ENCODE results near the gene ZNF79.
A peak's percentile ranks its signal among the peaks of the same experiment; 100 is the strongest.

Gene ZNF79

GRCh38 chr9:127447416-127448111 lies 23.4 kb downstream of the ZNF79 start:
- DNase-seq = no peak
- Mint-ChIP-seq H3K27ac (peak overlapping the region; percentile 97 to 98), H3K27me3 (no peaks in the 10 kb centered on the region), H3K4me1 (ENCODE audit: low read depth in 2 of 2) (peaks cover 33 to 39% of the 10 kb centered on the region in 2 donors), H3K36me3 (ENCODE audit: insufficient read depth) (peaks cover 91% of the 10 kb centered on the region), H3K9me3 (no peaks in the 10 kb centered on the region), H3K4me3 (no peak overlapping the region)
- no peak for ATAC-seq (replicated peaks)

GRCh38 chr9:127448112-127448805 lies 24.1 kb downstream of the ZNF79 start:
- Mint-ChIP-seq H3K4me1 (ENCODE audit: low read depth in 2 of 2) (peaks cover 35 to 39% of the 10 kb centered on the region in 2 donors), H3K27me3 (no peaks in the 10 kb centered on the region), H3K27ac (peak overlapping the region; percentile 97 to 98), H3K9me3 (no peaks in the 10 kb centered on the region), H3K4me3 (peak overlapping the region; percentile 93 to 95), H3K36me3 (ENCODE audit: insufficient read depth) (peaks cover 85% of the 10 kb centered on the region)
- DNase-seq (no peak), ATAC-seq (replicated peaks) (no peak)

GRCh38 chr9:127449332-127449966 lies 25.3 kb downstream of the ZNF79 start:
- DNase-seq (no peak), ATAC-seq (replicated peaks) (no peak)
- Mint-ChIP-seq H3K9me3 (no peaks in the 10 kb centered on the region), H3K36me3 (ENCODE audit: insufficient read depth) (peaks cover 73% of the 10 kb centered on the region), H3K4me1 (ENCODE audit: low read depth in 2 of 2) (peaks cover 35 to 39% of the 10 kb centered on the region in 2 donors), H3K27ac (peak overlapping the region; percentile 97 to 98), H3K4me3 (peak overlapping the region; percentile 93 to 95), H3K27me3 (no peaks in the 10 kb centered on the region)

GRCh38 chr9:127450243-127450760 lies 26.1 kb downstream of the ZNF79 start:
- Mint-ChIP-seq H3K4me1 (ENCODE audit: low read depth in 2 of 2) (peaks cover 33 to 39% of the 10 kb centered on the region in 2 donors), H3K4me3 (peak overlapping the region; percentile 93 to 95), H3K27ac (peak overlapping the region; percentile 97 to 98), H3K36me3 (ENCODE audit: insufficient read depth) (peaks cover 65% of the 10 kb centered on the region), H3K9me3 (no peaks in the 10 kb centered on the region), H3K27me3 (no peaks in the 10 kb centered on the region)
- ATAC-seq (replicated peaks) (peak; percentile 12), DNase-seq (peak in 1 of 3 experiments; percentile 15)

GRCh38 chr9:127450830-127451607 lies 26.8 kb downstream of the ZNF79 start, which contains the start of the genes LRSAM1 and RPL12:
LRSAM1 (plus strand) TSS chr9:127451510; CDS start chr9:127454528, 3,018 bp downstream.
RPL12 (minus strand) TSS chr9:127451406; CDS start chr9:127451317, 89 bp downstream.
- Mint-ChIP-seq H3K36me3 (ENCODE audit: insufficient read depth) (peaks cover 59% of the 10 kb centered on the region), H3K27ac (peak within 1 kb of the TSS; percentile 97 to 98), H3K27me3 (no peaks in the 10 kb centered on the region), H3K9me3 (no peaks in the 10 kb centered on the region), H3K4me1 (ENCODE audit: low read depth in 2 of 2) (peaks cover 33 to 39% of the 10 kb centered on the region in 2 donors), H3K4me3 (peak within 1 kb of the TSS; percentile 93 to 95)
- peak; percentile 99 to 100 (median 100) for DNase-seq
- ATAC-seq (replicated peaks) = peak; percentile 83

GRCh38 chr9:127451608-127451857 lies 27.4 kb downstream of the ZNF79 start:
- DNase-seq (peak in 1 of 3 experiments; percentile 10), ATAC-seq (replicated peaks) (no peak)
- peaks cover 33 to 39% of the 10 kb centered on the region in 2 donors for H3K4me1 Mint-ChIP-seq (ENCODE audit: low read depth in 2 of 2)
- H3K27ac Mint-ChIP-seq = peak overlapping the region; percentile 97 to 98
- no peaks in the 10 kb centered on the region for H3K9me3 Mint-ChIP-seq
- peaks cover 54% of the 10 kb centered on the region for H3K36me3 Mint-ChIP-seq (ENCODE audit: insufficient read depth)
- no peaks in the 10 kb centered on the region for H3K27me3 Mint-ChIP-seq
- peak overlapping the region; percentile 93 to 95 for H3K4me3 Mint-ChIP-seq

- H3K4me3 Mint-ChIP-seq = peak overlapping the region; percentile 93 to 95
- DNase-seq = peak; percentile 28 to 40 (median 33)
- H3K27me3 Mint-ChIP-seq = no peaks in the 10 kb centered on the region
- no peaks in the 10 kb centered on the region for H3K9me3 Mint-ChIP-seq
- ATAC-seq (replicated peaks) = peak; percentile 7
- H3K27ac Mint-ChIP-seq = peak overlapping the region; percentile 97 to 98
- peaks cover 49% of the 10 kb centered on the region for H3K36me3 Mint-ChIP-seq (ENCODE audit: insufficient read depth)
- peaks cover 33 to 39% of the 10 kb centered on the region in 2 donors for H3K4me1 Mint-ChIP-seq (ENCODE audit: low read depth in 2 of 2)
Measured at GRCh38 chr9:127451858-127452656, 27.9 kb downstream of the ZNF79 start.

- Mint-ChIP-seq H3K27me3 (no peaks in the 10 kb centered on the region), H3K27ac (peak overlapping the region; percentile 97 to 98), H3K4me1 (ENCODE audit: low read depth in 2 of 2) (peaks cover 33 to 39% of the 10 kb centered on the region in 2 donors), H3K36me3 (ENCODE audit: insufficient read depth) (peaks cover 42% of the 10 kb centered on the region), H3K4me3 (peak overlapping the region; percentile 93 to 95), H3K9me3 (no peaks in the 10 kb centered on the region)
- no peak for ATAC-seq (replicated peaks)
- no peak for DNase-seq
Measured at GRCh38 chr9:127452691-127453090, 28.5 kb downstream of the ZNF79 start.

- Mint-ChIP-seq H3K4me3 (no peak overlapping the region), H3K36me3 (ENCODE audit: insufficient read depth) (peaks cover 28% of the 10 kb centered on the region), H3K4me1 (ENCODE audit: low read depth in 2 of 2) (peaks cover 12 to 15% of the 10 kb centered on the region in 2 donors), H3K27me3 (no peaks in the 10 kb centered on the region), H3K27ac (no peak overlapping the region), H3K9me3 (no peaks in the 10 kb centered on the region)
- ATAC-seq (replicated peaks) (no peak), DNase-seq (no peak)
Measured at GRCh38 chr9:127455324-127455992, 31.3 kb downstream of the ZNF79 start.

- H3K4me3 Mint-ChIP-seq = no peak overlapping the region
- H3K9me3 Mint-ChIP-seq = no peaks in the 10 kb centered on the region
- H3K27me3 Mint-ChIP-seq = no peaks in the 10 kb centered on the region
- H3K4me1 Mint-ChIP-seq (ENCODE audit: low read depth in 2 of 2) = peaks cover 0 to 2% of the 10 kb centered on the region in 2 donors
- ATAC-seq (replicated peaks) (no peak), DNase-seq (no peak)
- peaks cover 27% of the 10 kb centered on the region for H3K36me3 Mint-ChIP-seq (ENCODE audit: insufficient read depth)
- H3K27ac Mint-ChIP-seq = no peak overlapping the region
Measured at GRCh38 chr9:127457191-127457878, 33.2 kb downstream of the ZNF79 start.

- H3K27ac Mint-ChIP-seq = no peak overlapping the region
- no peak overlapping the region for H3K4me3 Mint-ChIP-seq
- peaks cover 37% of the 10 kb centered on the region for H3K36me3 Mint-ChIP-seq (ENCODE audit: insufficient read depth)
- no peaks in the 10 kb centered on the region for H3K4me1 Mint-ChIP-seq (ENCODE audit: low read depth in 2 of 2)
- no peak for ATAC-seq (replicated peaks)
- DNase-seq = no peak
- H3K27me3 Mint-ChIP-seq = no peaks in the 10 kb centered on the region
- H3K9me3 Mint-ChIP-seq = no peaks in the 10 kb centered on the region
Measured at GRCh38 chr9:127458921-127459320, 34.7 kb downstream of the ZNF79 start.
